WERI-Rb-1 (cell line): ENCODE data around the gene ADCY10.

ENCODE experiments used
- DNase-seq: peaks from one replicate; pipeline ENCODE4 v3.0.0-alpha.2; 2020
- H3K27ac ChIP-seq: fragments of 250-450 bp; sonication (Bioruptor Pico); 2 replicates; pipeline ENCODE4 v1.5.1; 2020; ENCODE audit warnings: mild to moderate bottlenecking, moderate library complexity
- H3K27me3 ChIP-seq: fragments of 250-450 bp; sonication (Bioruptor Pico); 2 replicates; pipeline ENCODE4 v1.5.1; 2021; ENCODE audit warnings: mild to moderate bottlenecking, low read depth, moderate library complexity; ENCODE audit not compliant: insufficient read depth, severe bottlenecking
- H3K36me3 ChIP-seq: fragments of 250-450 bp; sonication (Bioruptor Pico); 2 replicates; pipeline ENCODE4 v1.5.1; 2020; ENCODE audit warnings: mild to moderate bottlenecking, moderate library complexity
- H3K4me3 ChIP-seq: 2 replicates; pipeline ENCODE4 v1.5.1; 2011; ENCODE audit warnings: low read depth, mild to moderate bottlenecking, control low read depth, low read length
- H3K9me3 ChIP-seq: fragments of 250-450 bp; sonication (Bioruptor Pico); 2 replicates; pipeline ENCODE4 v1.5.1; 2021; ENCODE audit warnings: mild to moderate bottlenecking, moderate library complexity; ENCODE audit not compliant: severe bottlenecking
- CTCF ChIP-seq: IDR thresholded peaks from 2 replicates; pipeline ENCODE4 v1.5.1; 2011; ENCODE audit warnings: low read depth, mild to moderate bottlenecking, control low read depth, inconsistent platforms, low read length

ADCY10 gene

GRCh38 chr1:167794043-167794442 lies 119.9 kb downstream of the ADCY10 start:
- no peak overlapping the region for H3K27ac ChIP-seq
- no peaks in the 10 kb centered on the region for H3K9me3 ChIP-seq
- no peaks in the 10 kb centered on the region for H3K27me3 ChIP-seq

GRCh38 chr1:167792188-167792565 lies 121.8 kb downstream of the ADCY10 start:
- no peaks in the 10 kb centered on the region for H3K36me3 ChIP-seq
- no peak overlapping the region for H3K4me3 ChIP-seq
- H3K27ac ChIP-seq = no peak overlapping the region
- DNase-seq = no peak
- no peaks in the 10 kb centered on the region for H3K9me3 ChIP-seq
- no peak for TF ChIP-seq CTCF
- H3K27me3 ChIP-seq = no peaks in the 10 kb centered on the region

More at GRCh38 chr1:167794043-167794442, 119.9 kb downstream of the ADCY10 start:
- TF ChIP-seq CTCF = no peak
- H3K4me3 ChIP-seq = no peak overlapping the region
- DNase-seq = no peak
- no peaks in the 10 kb centered on the region for H3K36me3 ChIP-seq

DNA sequence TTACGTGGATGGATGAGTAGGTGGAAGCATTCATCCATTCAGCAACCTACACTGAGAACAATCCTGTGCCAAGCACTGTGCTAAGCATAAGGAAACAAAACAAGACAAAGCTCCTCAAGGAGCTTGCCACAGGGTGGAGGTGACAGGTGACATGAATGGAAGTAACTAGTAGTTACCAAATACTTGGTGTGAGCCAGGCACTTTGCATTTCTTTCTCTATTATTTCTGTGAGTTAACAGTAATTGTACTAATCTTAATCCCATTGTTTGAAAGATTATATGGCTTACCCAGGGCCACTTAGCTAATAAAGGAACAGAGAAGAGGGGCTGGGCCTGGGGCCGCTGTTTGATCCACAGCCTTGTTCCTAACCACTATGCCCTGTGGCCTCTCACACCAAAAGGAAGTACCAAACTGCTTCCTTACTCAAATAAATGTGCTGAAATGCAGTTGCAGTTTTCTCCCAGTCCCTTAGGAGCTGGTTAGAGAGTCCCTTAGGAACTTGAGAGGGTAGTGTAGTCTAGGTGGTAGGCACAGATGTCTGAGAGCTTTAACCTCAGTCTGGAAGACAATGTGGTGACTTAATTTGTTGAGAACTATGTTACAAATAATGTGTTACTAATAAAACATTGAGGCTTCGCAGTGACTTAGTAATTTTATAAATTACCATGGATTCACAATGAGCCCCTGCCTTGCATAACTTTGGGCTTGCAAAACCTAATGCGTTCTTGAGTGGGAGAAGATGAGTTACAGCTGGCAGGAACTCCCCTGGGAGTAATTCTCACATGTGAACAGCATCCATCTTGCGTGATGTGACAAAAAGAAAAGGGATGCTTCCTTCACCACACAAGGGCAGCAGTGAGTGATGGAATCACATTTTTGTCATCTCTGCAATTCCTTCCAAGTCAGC lies 122.4 kb downstream of the ADCY10 start:
- H3K9me3 ChIP-seq = no peaks in the 10 kb centered on the region
- no peaks in the 10 kb centered on the region for H3K27me3 ChIP-seq
- H3K4me3 ChIP-seq = no peak overlapping the region
- H3K27ac ChIP-seq = no peak overlapping the region
- no peaks in the 10 kb centered on the region for H3K36me3 ChIP-seq
- TF ChIP-seq CTCF = no peak
- peak; percentile 8 for DNase-seq

DNA sequence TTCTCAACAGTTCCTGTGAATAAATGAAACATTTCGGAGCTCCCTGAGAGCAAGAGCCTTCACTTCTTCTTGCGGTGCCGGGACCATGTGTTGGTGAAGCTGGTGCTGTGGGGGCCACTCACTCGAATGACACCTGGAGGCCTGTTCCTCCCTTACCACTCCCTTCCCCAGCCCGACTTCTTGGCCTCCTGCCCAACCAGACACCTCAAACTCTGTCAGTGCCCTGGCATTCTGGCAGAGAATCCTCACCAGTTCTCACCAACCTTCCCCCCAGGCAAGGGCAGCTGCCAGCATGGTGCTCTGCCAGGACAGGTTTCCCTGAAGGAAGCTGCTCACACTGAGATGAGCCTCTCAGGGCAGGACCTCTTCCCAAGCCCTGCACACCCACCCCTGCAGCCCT lies 123.8 kb downstream of the ADCY10 start:
- no peaks in the 10 kb centered on the region for H3K9me3 ChIP-seq
- DNase-seq = no peak
- no peak overlapping the region for H3K27ac ChIP-seq
- H3K4me3 ChIP-seq = no peak overlapping the region
- TF ChIP-seq CTCF = no peak
- no peaks in the 10 kb centered on the region for H3K27me3 ChIP-seq
- H3K36me3 ChIP-seq = no peaks in the 10 kb centered on the region

DNA sequence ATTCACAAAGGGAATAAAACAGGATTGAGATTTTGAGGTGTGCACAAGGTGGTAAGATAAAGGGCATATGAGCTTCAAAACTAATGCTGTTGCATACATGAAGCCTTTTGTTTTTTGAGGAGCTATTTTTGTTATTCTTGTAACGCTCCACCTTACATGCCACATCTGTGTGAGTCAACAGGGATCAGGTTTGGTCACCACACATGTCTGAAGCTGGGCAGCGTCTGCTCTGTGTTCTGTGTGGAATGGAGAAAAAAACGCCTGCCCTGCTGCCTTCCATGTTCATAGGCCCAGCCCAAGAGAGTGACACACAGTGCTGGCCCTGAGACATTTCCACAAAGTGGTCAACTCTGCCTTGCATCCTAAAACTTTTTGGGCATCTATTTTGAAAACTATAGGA lies 124.4 kb downstream of the ADCY10 start:
- no peaks in the 10 kb centered on the region for H3K27me3 ChIP-seq
- no peak overlapping the region for H3K4me3 ChIP-seq
- TF ChIP-seq CTCF = no peak
- no peaks in the 10 kb centered on the region for H3K9me3 ChIP-seq
- no peak overlapping the region for H3K27ac ChIP-seq
- DNase-seq = no peak
- no peaks in the 10 kb centered on the region for H3K36me3 ChIP-seq

- no peak overlapping the region for H3K27ac ChIP-seq
- no peak for TF ChIP-seq CTCF
- H3K4me3 ChIP-seq = no peak overlapping the region
- H3K9me3 ChIP-seq = no peaks in the 10 kb centered on the region
- no peaks in the 10 kb centered on the region for H3K27me3 ChIP-seq
- no peak for DNase-seq
- H3K36me3 ChIP-seq = no peaks in the 10 kb centered on the region
These were observed 127.4 kb downstream of the ADCY10 start for GRCh38 chr1:167786502-167786901.
